IPS-11a (cell line): Measurements from ENCODE around the gene DLX3.
"Not testable (repeated sequence)": the region's sequence is repeated elsewhere in the genome, so short reads cannot be mapped to it uniquely, and the experiment has no call there.

ENCODE experiments used
- H3K4me3 ChIP-seq: one replicate; pipeline ENCODE4 v1.5.1; 2013; ENCODE audit warnings: low read depth, low read length, control low read depth

Gene DLX3

DNA sequence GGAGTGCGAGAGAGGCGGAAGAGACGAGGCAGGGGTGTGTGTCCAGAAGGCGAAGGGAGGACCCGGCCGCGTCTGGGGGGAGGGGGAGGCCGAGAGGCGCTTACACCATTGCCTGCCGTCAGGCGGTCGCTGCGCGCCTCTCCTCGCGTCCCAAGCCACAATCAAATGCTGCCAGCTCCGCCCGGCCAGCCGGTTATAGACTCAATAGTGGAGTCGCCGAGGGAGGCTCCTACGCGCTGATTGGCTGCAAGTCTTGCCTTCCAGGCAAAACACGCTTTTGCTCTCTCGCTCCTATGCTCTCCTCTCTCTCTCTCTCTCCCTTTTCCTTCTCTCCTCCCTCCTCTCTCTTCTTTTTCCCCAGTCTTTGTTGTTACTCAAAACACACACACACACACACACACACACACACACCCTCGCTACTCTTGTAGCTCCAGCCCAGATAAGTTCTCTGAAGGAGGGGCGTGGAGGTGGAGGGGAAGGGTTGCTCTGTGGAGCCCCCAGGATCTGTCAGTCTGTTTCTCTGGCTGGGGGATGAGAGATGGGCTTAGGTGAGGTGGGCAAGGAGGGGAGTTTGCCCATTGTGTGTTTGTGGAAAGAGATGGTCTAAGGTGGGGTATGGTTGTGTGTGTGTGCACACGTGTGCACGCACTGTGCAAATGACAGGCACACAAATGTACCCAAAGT is at the start of gene DLX3:
TSS of gene DLX3 (minus strand) at position 170 of the 684 bp plus-strand sequence. CDS start 226 bp downstream, outside the sequence.
- H3K4me3 ChIP-seq = peak within 1 kb of the TSS; percentile 33

DNA sequence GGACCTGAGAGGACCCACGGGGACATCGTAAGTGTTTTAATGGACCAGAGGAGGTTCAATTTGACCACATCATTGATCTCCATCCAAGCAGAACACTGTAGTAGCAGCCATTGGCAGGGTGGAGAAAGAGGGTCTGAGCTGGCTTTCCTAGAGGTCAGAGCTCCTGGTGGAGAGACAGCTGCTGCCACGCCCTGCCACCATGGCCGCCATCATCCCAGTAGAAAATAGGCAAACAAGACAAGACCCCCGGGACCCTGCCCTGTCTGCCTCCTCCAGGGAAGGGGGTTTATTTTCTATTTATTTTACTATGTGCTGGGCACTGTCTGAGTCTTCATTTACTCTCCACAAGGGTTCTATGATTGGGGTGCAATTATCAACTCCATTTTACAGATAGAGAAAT is 49.5 kb upstream of the DLX3 start:
- H3K4me3 ChIP-seq = no peak overlapping the region

- H3K4me3 ChIP-seq = no peak overlapping the region
These were observed 48.5 kb upstream of the DLX3 start for GRCh38 chr17:50043290-50044148.

DNA sequence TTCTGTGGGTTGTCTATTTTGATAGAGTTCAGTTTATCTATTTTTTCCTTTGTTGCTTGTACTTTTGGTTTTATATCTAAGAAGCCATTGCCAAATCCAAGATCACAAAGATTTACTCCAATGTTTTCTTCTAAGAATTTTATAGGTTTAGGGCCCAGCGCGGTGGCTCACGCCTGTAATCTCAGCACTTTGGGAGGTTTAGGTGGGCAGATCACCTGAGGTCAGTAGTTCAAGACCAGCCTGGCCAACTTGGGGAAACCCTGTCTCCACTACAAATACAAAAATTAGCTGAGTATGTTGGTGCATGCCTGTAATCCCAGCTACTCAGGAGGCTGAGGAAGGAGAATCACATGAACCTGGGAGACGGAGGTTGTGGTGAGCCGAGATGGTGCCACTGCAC is 47.2 kb upstream of the DLX3 start:
- H3K4me3 ChIP-seq = no peak overlapping the region

- H3K4me3 ChIP-seq = not testable (repeated sequence)
These were observed 45.5 kb upstream of the DLX3 start for GRCh38 chr17:50040496-50040895.

GRCh38 chr17:50039058-50039457 is 44.0 kb upstream of the DLX3 start:
- no peak overlapping the region for H3K4me3 ChIP-seq

GRCh38 chr17:50037321-50038107 is 42.5 kb upstream of the DLX3 start:
- no peak overlapping the region for H3K4me3 ChIP-seq

DNA sequence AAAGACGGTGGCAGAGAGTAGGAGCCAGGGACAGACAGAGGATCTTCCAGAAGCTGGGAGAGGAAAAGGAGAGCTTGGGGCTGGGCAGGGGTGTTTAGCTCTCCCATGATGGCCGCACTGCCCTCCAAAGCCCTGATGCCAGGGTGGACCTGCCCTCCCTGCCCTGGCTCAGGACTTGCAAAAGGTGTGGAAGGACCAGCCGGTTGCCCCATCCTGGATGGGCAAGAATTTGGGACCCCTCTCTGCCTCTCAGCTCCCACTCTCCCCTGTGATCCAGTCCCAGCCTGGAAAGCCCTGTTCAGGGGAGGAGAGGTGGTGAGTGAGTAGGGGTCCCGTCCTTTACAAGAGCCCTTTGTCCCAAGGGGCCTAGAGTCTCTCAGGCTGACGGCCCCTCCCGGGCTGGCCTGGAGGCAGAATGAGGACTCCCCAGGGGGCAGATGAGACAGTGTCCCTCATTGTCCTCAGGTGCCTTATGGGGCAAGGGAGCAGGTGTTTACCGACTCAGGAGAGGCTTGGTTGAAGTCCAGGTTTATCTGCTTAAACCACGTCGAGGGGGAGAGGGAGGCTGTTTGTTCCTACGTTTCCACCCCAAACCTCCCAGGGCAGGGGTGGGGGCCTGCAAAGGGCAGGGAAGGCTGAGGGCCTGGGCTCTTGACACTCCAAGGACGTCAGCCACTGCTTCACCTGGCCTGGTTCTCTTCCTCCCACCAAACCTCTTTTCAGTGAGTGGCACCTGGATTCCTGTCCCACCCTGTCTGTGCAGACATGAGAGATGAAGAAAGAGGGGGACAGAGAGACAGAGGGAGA is 41.6 kb upstream of the DLX3 start:
- H3K4me3 ChIP-seq = no peak overlapping the region

- H3K4me3 ChIP-seq = no peak overlapping the region
These were observed 40.9 kb upstream of the DLX3 start for GRCh38 chr17:50035945-50036344.

DNA sequence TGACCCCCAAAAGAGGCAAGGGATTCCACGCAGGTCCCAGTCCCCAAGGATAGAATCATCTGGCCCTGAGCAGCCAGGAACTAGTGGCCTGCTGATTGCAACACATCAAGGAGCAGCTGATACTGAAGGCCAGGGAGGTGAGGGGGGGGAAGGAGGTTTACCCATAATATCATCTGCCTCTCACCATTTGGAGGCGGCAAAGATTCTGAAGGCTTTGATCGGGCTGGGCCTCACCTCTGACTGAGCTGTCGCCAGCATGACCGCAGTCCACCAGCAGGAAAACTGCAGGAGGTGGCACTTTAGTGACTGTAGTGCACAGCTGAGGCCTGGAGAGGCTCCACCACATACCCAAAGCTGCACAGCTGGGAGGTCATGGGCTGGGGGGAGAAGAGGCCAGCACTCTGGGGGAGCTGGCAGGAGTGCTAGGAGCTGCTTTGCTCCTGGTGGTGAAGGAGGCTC is 40.4 kb upstream of the DLX3 start:
- H3K4me3 ChIP-seq = no peak overlapping the region

GRCh38 chr17:50034498-50035364 is 39.7 kb upstream of the DLX3 start:
- H3K4me3 ChIP-seq = no peak overlapping the region

GRCh38 chr17:50033316-50033715 is 38.3 kb upstream of the DLX3 start:
- no peak overlapping the region for H3K4me3 ChIP-seq

GRCh38 chr17:50029185-50029584 is 34.2 kb upstream of the DLX3 start:
- H3K4me3 ChIP-seq = no peak overlapping the region

DNA sequence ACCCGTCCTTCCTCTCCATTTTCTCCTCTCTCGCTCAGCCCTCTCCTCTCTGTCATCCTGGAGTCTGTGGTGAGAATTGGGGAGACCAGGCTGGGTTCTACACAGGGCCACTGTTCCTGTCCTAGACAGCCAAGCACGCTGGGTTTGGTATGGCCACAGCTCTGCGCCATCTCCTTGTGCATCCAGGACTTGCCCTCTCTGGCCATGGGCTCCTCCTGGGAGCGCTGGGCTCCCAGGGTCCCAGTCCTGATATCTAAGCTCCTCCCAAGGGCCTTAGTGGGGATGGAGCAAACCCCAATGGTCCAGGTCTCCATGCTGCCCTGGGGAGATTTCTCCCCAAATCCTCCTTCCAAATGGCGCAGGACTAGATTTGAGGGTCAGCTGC is 33.7 kb upstream of the DLX3 start:
- H3K4me3 ChIP-seq = no peak overlapping the region

- no peak overlapping the region for H3K4me3 ChIP-seq
These were observed 33.1 kb upstream of the DLX3 start for GRCh38 chr17:50027881-50028735.

- no peak overlapping the region for H3K4me3 ChIP-seq
These were observed 32.3 kb upstream of the DLX3 start for GRCh38 chr17:50027172-50027880.

DNA sequence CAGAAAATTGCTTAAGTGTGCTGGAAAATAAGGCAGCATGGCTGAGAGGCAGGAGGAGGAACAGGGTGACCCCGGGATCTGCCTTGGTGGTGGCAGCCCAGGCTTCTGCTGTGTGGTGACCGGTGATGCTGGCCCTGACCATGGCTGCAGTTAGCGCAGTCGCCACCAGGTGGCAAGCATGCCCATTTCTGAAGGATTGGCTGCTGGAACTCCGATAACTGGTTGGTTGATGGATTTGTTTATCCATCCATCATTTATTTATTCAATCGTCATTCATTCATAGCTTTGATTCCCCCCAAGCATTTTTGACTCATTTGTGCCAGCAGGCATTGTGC is 31.8 kb upstream of the DLX3 start:
- H3K4me3 ChIP-seq = no peak overlapping the region

DNA sequence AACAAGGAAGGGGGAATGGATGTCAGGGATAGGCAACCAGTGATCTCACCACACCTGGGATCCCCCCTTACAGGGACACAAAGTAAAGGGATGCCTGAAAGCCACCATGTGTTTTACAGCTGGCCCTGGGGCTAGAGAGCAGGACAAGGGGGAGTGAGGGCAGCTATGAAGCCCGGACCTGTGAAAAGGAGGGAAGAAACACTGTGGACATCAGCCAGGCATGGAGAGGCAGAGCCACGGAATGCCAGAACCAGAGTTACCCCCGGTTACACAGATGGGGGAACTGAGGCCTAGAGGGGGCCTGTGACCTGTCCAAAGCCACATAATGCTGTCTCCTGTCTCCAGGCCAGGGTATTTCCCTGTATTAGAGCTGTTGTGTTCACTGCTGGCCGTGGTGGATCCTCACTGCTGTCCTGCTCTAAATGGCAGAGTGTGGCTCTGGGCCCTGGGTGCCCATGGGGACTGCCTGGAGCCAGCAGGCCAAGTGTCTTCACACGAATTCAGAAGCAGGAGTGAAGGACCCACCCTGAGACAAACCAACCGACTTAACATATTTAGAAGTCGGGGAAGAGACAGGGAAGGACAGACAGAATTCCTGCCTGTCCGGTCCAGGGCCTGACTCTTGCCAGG is 31.1 kb upstream of the DLX3 start:
- no peak overlapping the region for H3K4me3 ChIP-seq
